Esophagus squamous epithelium (tissue), 4 donors: ENCODE data around the gene BRIP1.

Experiments
- CTCF ChIP-seq, 6 experiments: fragments of 450-650 bp in 4 of 6; fragments of 200-600 bp in 2 of 6; sonication (generic) in 2 of 6; IDR thresholded peaks; one replicate each; pipeline ENCODE4 v1.5.1; 2016 to 2019; ENCODE audit warnings: antibody characterized with exemption in 6 of 6, mild to moderate bottlenecking in 4 of 6, moderate library complexity in 4 of 6
- POLR2A ChIP-seq, 4 donors: fragments of 450-650 bp; IDR thresholded peaks; one replicate each; pipeline ENCODE4 v1.6.1; 2017; ENCODE audit warnings: antibody characterized with exemption in 4 of 4, mild to moderate bottlenecking in 4 of 4, moderate library complexity in 3 of 4

GRCh38 chr17:61827649-61828395, 35.5 kb downstream of the BRIP1 start:
- TF ChIP-seq CTCF (IDR thresholded peaks at IDR 0.05) (no peak), POLR2A (IDR thresholded peaks at IDR 0.05) (no peak)
